SK-N-DZ (cell line): Measurements from ENCODE around the gene FASTKD1. TPM values are rescaled to one million over a fixed set of nuclear protein-coding genes. Genes with fewer than 3 reads are reported as not detected.
"Not testable (repeated sequence)": the region's sequence is repeated elsewhere in the genome, so short reads cannot be mapped to it uniquely, and the experiment has no call there.

Source experiments
- DNase-seq: peaks from one replicate; pipeline ENCODE4 v3.0.0-alpha.2; 2015; ENCODE audit warnings: low spot score
- polyA plus RNA-seq, 2 experiments: library from polyadenylated mRNA; depleted of rRNA; stranded (reverse); fragments of >200 nt; gene quantifications; 2 replicates each; pipeline ENCODE4 v1.2.3, GENCODE V29; 2014

Gene FASTKD1
- 30.3 and 39.5 TPM in 2 replicates for polyA plus RNA-seq (2014; cell fraction: cytosol; rRNA removed)
- 54.4 and 61.7 TPM in 2 replicates for polyA plus RNA-seq (2014; cell fraction: nucleus; rRNA removed)

- DNase-seq: peak; percentile 95
Observed at GRCh38 chr2:169573160-169573973, at the start of gene FASTKD1. Gene FASTKD1 (minus strand): TSS chr2:169573865. CDS start chr2:169572029, 1,836 bp downstream.

GRCh38 chr2:169623235-169623634, 49.6 kb upstream of the FASTKD1 start:
- no peak for DNase-seq

GRCh38 chr2:169620509-169620908, 46.8 kb upstream of the FASTKD1 start:
- DNase-seq: no peak

GRCh38 chr2:169619946-169620345, 46.3 kb upstream of the FASTKD1 start:
- no peak for DNase-seq

GRCh38 chr2:169615982-169616381, 42.3 kb upstream of the FASTKD1 start:
- DNase-seq: not testable (repeated sequence)

- no peak for DNase-seq
Observed at GRCh38 chr2:169613876-169614275, 40.2 kb upstream of the FASTKD1 start.

- DNase-seq: no peak
Observed at GRCh38 chr2:169609264-169609663, 35.6 kb upstream of the FASTKD1 start.

GRCh38 chr2:169599568-169599967, 25.9 kb upstream of the FASTKD1 start:
- DNase-seq: no peak

GRCh38 chr2:169598982-169599381, 25.3 kb upstream of the FASTKD1 start:
- DNase-seq: no peak

- DNase-seq: not testable (repeated sequence)
Observed at GRCh38 chr2:169596546-169596945, 22.9 kb upstream of the FASTKD1 start.

GRCh38 chr2:169590804-169591203, 17.1 kb upstream of the FASTKD1 start:
- no peak for DNase-seq

- DNase-seq: no peak
Observed at GRCh38 chr2:169585673-169586072, 12.0 kb upstream of the FASTKD1 start.

GRCh38 chr2:169584005-169584877, 10.6 kb upstream of the FASTKD1 start, which contains the start of gene PPIG:
Gene PPIG (plus strand): TSS chr2:169584351. CDS start chr2:169604042, 19,691 bp downstream.
- peak; percentile 91 for DNase-seq

- DNase-seq: no peak
Observed at GRCh38 chr2:169583518-169583917, 9.9 kb upstream of the FASTKD1 start.

- DNase-seq: not testable (repeated sequence)
Observed at GRCh38 chr2:169582552-169583266, 9.0 kb upstream of the FASTKD1 start.

- DNase-seq: no peak
Observed at GRCh38 chr2:169579044-169579443, 5.4 kb upstream of the FASTKD1 start.

- DNase-seq: not testable (repeated sequence)
Observed at GRCh38 chr2:169575264-169575663, 1.6 kb upstream of the FASTKD1 start.

GRCh38 chr2:169574539-169574938, 874 bp upstream of the FASTKD1 start:
- not testable (repeated sequence) for DNase-seq

- peak; percentile 16 for DNase-seq
Observed at GRCh38 chr2:169573974-169574299, 272 bp upstream of the FASTKD1 start.

- DNase-seq: no peak
Observed at GRCh38 chr2:169572821-169573159, 875 bp downstream of the FASTKD1 start.

- DNase-seq: no peak
Observed at GRCh38 chr2:169572189-169572588, 1.5 kb downstream of the FASTKD1 start.

GRCh38 chr2:169571571-169571970, 2.1 kb downstream of the FASTKD1 start:
- DNase-seq: no peak
